GM21381 (cell line): ENCODE data around the gene FBRS.

Experiments
- ATAC-seq: cut with Tn5 transposase; IDR thresholded peaks from one replicate; pipeline ENCODE4 v1.9.1; 2021; ENCODE audit warnings: mild to moderate bottlenecking, moderate library complexity; ENCODE audit not compliant: unreplicated experiment

The FBRS gene

GRCh38 chr16:30641378-30641982 is 16.8 kb upstream of the FBRS start:
- ATAC-seq, result no peak

GRCh38 chr16:30644334-30644830 is 13.8 kb upstream of the FBRS start:
- no peak for ATAC-seq

GRCh38 chr16:30645727-30646126 is 12.5 kb upstream of the FBRS start:
- ATAC-seq, result no peak

- no peak for ATAC-seq
These were observed 11.0 kb upstream of the FBRS start for GRCh38 chr16:30647274-30647571.

GRCh38 chr16:30649725-30650368 is 8.4 kb upstream of the FBRS start:
- peak; percentile 2 for ATAC-seq

- ATAC-seq, result peak; percentile 64
These were observed 7.7 kb upstream of the FBRS start, which contains the start of gene PRR14 for GRCh38 chr16:30650369-30651123. PRR14 (plus strand) TSS chr16:30650960; CDS start chr16:30651646, 686 bp downstream.

GRCh38 chr16:30651124-30652004 is 6.9 kb upstream of the FBRS start:
- peak; percentile 49 for ATAC-seq

- ATAC-seq, result no peak
These were observed 6.3 kb upstream of the FBRS start for GRCh38 chr16:30652005-30652296.

- no peak for ATAC-seq
These were observed 5.5 kb upstream of the FBRS start for GRCh38 chr16:30652718-30653117.

- ATAC-seq, result no peak
These were observed 3.4 kb upstream of the FBRS start for GRCh38 chr16:30654856-30655255.

- ATAC-seq, result no peak
These were observed 2.4 kb upstream of the FBRS start for GRCh38 chr16:30655815-30656347.

GRCh38 chr16:30656388-30656787 is 1.8 kb upstream of the FBRS start:
- ATAC-seq, result no peak

- no peak for ATAC-seq
These were observed 1.0 kb upstream of the FBRS start for GRCh38 chr16:30656974-30657865.

- peak; percentile 19 for ATAC-seq
These were observed 688 bp downstream of the FBRS start for GRCh38 chr16:30658731-30659506.

GRCh38 chr16:30659507-30660423 is 1.5 kb downstream of the FBRS start:
- no peak for ATAC-seq

GRCh38 chr16:30660424-30661261 is 2.4 kb downstream of the FBRS start:
- ATAC-seq, result no peak

- no peak for ATAC-seq
These were observed 4.2 kb downstream of the FBRS start for GRCh38 chr16:30662449-30662848.
